ENCODE data around the gene ACADL.

- TF ChIP-seq, protein P1, sequence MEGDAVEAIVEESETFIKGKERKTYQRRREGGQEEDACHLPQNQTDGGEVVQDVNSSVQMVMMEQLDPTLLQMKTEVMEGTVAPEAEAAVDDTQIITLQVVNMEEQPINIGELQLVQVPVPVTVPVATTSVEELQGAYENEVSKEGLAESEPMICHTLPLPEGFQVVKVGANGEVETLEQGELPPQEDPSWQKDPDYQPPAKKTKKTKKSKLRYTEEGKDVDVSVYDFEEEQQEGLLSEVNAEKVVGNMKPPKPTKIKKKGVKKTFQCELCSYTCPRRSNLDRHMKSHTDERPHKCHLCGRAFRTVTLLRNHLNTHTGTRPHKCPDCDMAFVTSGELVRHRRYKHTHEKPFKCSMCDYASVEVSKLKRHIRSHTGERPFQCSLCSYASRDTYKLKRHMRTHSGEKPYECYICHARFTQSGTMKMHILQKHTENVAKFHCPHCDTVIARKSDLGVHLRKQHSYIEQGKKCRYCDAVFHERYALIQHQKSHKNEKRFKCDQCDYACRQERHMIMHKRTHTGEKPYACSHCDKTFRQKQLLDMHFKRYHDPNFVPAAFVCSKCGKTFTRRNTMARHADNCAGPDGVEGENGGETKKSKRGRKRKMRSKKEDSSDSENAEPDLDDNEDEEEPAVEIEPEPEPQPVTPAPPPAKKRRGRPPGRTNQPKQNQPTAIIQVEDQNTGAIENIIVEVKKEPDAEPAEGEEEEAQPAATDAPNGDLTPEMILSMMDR (IDR thresholded peaks at IDR 0.05) = no peak
- no peak for TF ChIP-seq POLR2A (IDR thresholded peaks at IDR 0.05)
Observed at GRCh38 chr2:210226223-210226622, 976 bp upstream of the ACADL start.

All from lower leg skin (tissue), 3 donors.